Astrocyte of the hippocampus (primary cell): Measurements from ENCODE around the gene GOPC.
"Not testable (repeated sequence)": the region's sequence is repeated elsewhere in the genome, so short reads cannot be mapped to it uniquely, and the experiment has no call there.

ENCODE experiments used
- DNase-seq: peaks from one replicate; pipeline ENCODE4 v3.0.0; 2011; ENCODE audit warnings: low read depth, low spot score

Gene GOPC

GRCh38 chr6:117548797-117549301 is 53.5 kb downstream of the GOPC start:
- DNase-seq: peak; percentile 78

GRCh38 chr6:117547688-117548621 is 54.4 kb downstream of the GOPC start:
- DNase-seq: peak; percentile 82

GRCh38 chr6:117546674-117547073 is 55.6 kb downstream of the GOPC start:
- no peak for DNase-seq

- peak; percentile 46 for DNase-seq
These were observed 57.1 kb downstream of the GOPC start for GRCh38 chr6:117545161-117545595.

- DNase-seq: no peak
These were observed 57.6 kb downstream of the GOPC start for GRCh38 chr6:117544716-117545115.

GRCh38 chr6:117542493-117542892 is 59.8 kb downstream of the GOPC start:
- DNase-seq: no peak

GRCh38 chr6:117540670-117541069 is 61.6 kb downstream of the GOPC start:
- DNase-seq: no peak

GRCh38 chr6:117538615-117539014 is 63.7 kb downstream of the GOPC start:
- DNase-seq: no peak

- no peak for DNase-seq
These were observed 66.0 kb downstream of the GOPC start for GRCh38 chr6:117536317-117536716.

GRCh38 chr6:117534974-117535373 is 67.3 kb downstream of the GOPC start:
- no peak for DNase-seq

GRCh38 chr6:117533775-117534174 is 68.5 kb downstream of the GOPC start:
- DNase-seq: no peak

GRCh38 chr6:117531809-117532725 is 70.2 kb downstream of the GOPC start:
- DNase-seq: no peak

- DNase-seq: no peak
These were observed 71.0 kb downstream of the GOPC start for GRCh38 chr6:117531346-117531745.

- no peak for DNase-seq
These were observed 71.7 kb downstream of the GOPC start for GRCh38 chr6:117530467-117531242.

- DNase-seq: no peak
These were observed 76.7 kb downstream of the GOPC start for GRCh38 chr6:117525607-117526006.

- no peak for DNase-seq
These were observed 80.4 kb downstream of the GOPC start for GRCh38 chr6:117521791-117522502.

GRCh38 chr6:117520603-117521395 is 81.5 kb downstream of the GOPC start:
- DNase-seq: no peak

GRCh38 chr6:117518870-117519269 is 83.4 kb downstream of the GOPC start:
- no peak for DNase-seq

- DNase-seq: not testable (repeated sequence)
These were observed 84.3 kb downstream of the GOPC start for GRCh38 chr6:117517995-117518394.

GRCh38 chr6:117515326-117515725 is 87.0 kb downstream of the GOPC start:
- no peak for DNase-seq
